Common myeloid progenitor, CD34-positive (primary cell): Measurements from ENCODE around the gene COL23A1.
"Not testable (repeated sequence)": the region's sequence is repeated elsewhere in the genome, so short reads cannot be mapped to it uniquely, and the experiment has no call there.

Source experiments
- CTCF ChIA-PET: fragments of 350-600 bp; sonication (Branson Sonifier 250); formaldehyde crosslinking; loops from one replicate; lab custom pipeline; 2021; ENCODE audit warnings: antibody characterized with exemption; lab: Charles Lee
- POLR2A ChIA-PET: fragments of 350-600 bp; sonication (Branson Sonifier 250); formaldehyde crosslinking; loops from one replicate; lab custom pipeline; 2021; ENCODE audit warnings: antibody characterized with exemption; lab: Charles Lee
- DNase-seq, 3 donors: peaks; one replicate each; pipeline versions ENCODE4 v3.0.0 to v3.0.0-alpha.2; 2013
- H3K27ac ChIP-seq, 2 experiments: 1 replicate in 1 of 2; 2 replicates in 1 of 2; pipeline ENCODE4 v1.7.0; 2013; ENCODE audit warnings: inconsistent platforms in 2 of 2, low read length in 2 of 2, mild to moderate bottlenecking in 2 of 2, low read depth in 1 of 2, moderate library complexity in 1 of 2; ENCODE audit not compliant: severe bottlenecking in 2 of 2, insufficient read depth in 1 of 2, poor library complexity in 1 of 2
- H3K27me3 ChIP-seq, 5 experiments: replicated peaks in 2 of 5; 1 replicate in 3 of 5; 2 replicates in 2 of 5; pipeline versions ENCODE4 v1.6.1 to v1.7.0; 2013; ENCODE audit warnings: low read length in 4 of 5, mild to moderate bottlenecking in 2 of 5, moderate library complexity in 2 of 5, inconsistent platforms in 1 of 5; ENCODE audit not compliant: insufficient read depth in 5 of 5, control insufficient read depth in 4 of 5
- H3K36me3 ChIP-seq, 4 experiments: 1 replicate in 2 of 4; 2 replicates in 2 of 4; pipeline versions ENCODE4 v1.6.1 to v1.7.0; 2013; ENCODE audit warnings: low read length in 3 of 4, control low read depth in 1 of 4, mild to moderate bottlenecking in 1 of 4; ENCODE audit not compliant: control insufficient read depth in 4 of 4, insufficient read depth in 4 of 4
- H3K4me1 ChIP-seq, 4 experiments: 1 replicate in 3 of 4; 2 replicates in 1 of 4; pipeline versions ENCODE4 v1.6.1 to v1.7.1; 2013; ENCODE audit warnings: low read length in 3 of 4, mild to moderate bottlenecking in 3 of 4, control low read depth in 1 of 4, inconsistent platforms in 1 of 4, moderate library complexity in 1 of 4; ENCODE audit not compliant: control insufficient read depth in 4 of 4, insufficient read depth in 4 of 4; ENCODE audit errors: control extremely low read depth in 1 of 4
- H3K4me3 ChIP-seq, 7 experiments: 1 replicate in 4 of 7; 2 replicates in 3 of 7; pipeline versions ENCODE4 v1.5.1 to v1.7.0; 2013; ENCODE audit warnings: mild to moderate bottlenecking in 7 of 7, low read length in 6 of 7, moderate library complexity in 6 of 7, inconsistent platforms in 2 of 7, low read depth in 2 of 7, control low read depth in 1 of 7; ENCODE audit not compliant: insufficient read depth in 4 of 7, control insufficient read depth in 1 of 7; ENCODE audit errors: extremely low read depth in 1 of 7
- H3K9me3 ChIP-seq, 5 experiments: 1 replicate in 4 of 5; 2 replicates in 1 of 5; pipeline versions ENCODE4 v1.6.1 to v1.7.1; 2013; ENCODE audit warnings: low read length in 4 of 5, mild to moderate bottlenecking in 2 of 5, inconsistent platforms in 1 of 5, low read depth in 1 of 5, moderate library complexity in 1 of 5; ENCODE audit not compliant: control insufficient read depth in 4 of 5, insufficient read depth in 2 of 5; ENCODE audit errors: control extremely low read depth in 1 of 5
- WGBS: methylation state at CpG from one replicate; pipeline ENCODE4 v1.1.5; 2013; ENCODE audit not compliant: insufficient coverage; 5-methylcytosine and 5-hydroxymethylcytosine counted together

COL23A1 gene

GRCh38 chr5:178589180-178590140, 733 bp downstream of the COL23A1 start:
- POLR2A ChIA-PET: interaction anchor here (1.6 kb wide), 1 partner anchor 355 kb away, joined by 3 read pairs; no protein-coding TSS in a partner anchor
- Histone ChIP-seq H3K27me3 (peaks cover 12 to 62% (median 20%) of the 10 kb centered on the region in 5 experiments), H3K4me1 (peaks cover 0 to 23% (median 18%) of the 10 kb centered on the region in 4 experiments), H3K9me3 (peaks cover 0 to 8% (median 5%) of the 10 kb centered on the region in 5 experiments), H3K4me3 (peak overlapping the region; percentile 22 to 68 (median 58)), H3K27ac (no peak overlapping the region), H3K36me3 (no peaks in the 10 kb centered on the region)
- 7% methylated on average over 69 of the region's 91 CpGs for whole genome bisulfite sequencing
- DNase-seq: peak; percentile 26 to 67 (median 52)
- CTCF ChIA-PET: interaction anchor here (0.8 to 7.0 kb wide), 11 partner anchors 12 to 343 kb away, joined by 3 to 73 read pairs (median 4); no protein-coding TSS in a partner anchor

GRCh38 chr5:178588769-178589168, 1.4 kb downstream of the COL23A1 start:
- H3K36me3 ChIP-seq: no peaks in the 10 kb centered on the region
- H3K4me1 ChIP-seq: peaks cover 0 to 23% (median 18%) of the 10 kb centered on the region in 4 experiments
- H3K9me3 ChIP-seq: peaks cover 0 to 4% (median 2%) of the 10 kb centered on the region in 5 experiments
- no peak overlapping the region for H3K27ac ChIP-seq
- no peak overlapping the region for H3K4me3 ChIP-seq
- ChIA-PET CTCF (interaction anchor here (1.1 to 7.0 kb wide), 2 partner anchors 25 to 308 kb away, joined by 3 to 73 read pairs; no protein-coding TSS in a partner anchor), POLR2A (no interaction called here)
- DNase-seq: no peak
- H3K27me3 ChIP-seq: peaks cover 12 to 62% (median 20%) of the 10 kb centered on the region in 5 experiments
- WGBS: 83% methylated on average over 8 of the region's 8 CpGs

- Histone ChIP-seq H3K4me1 (peaks cover 0 to 23% (median 18%) of the 10 kb centered on the region in 4 experiments), H3K27me3 (peaks cover 12 to 62% (median 20%) of the 10 kb centered on the region in 5 experiments), H3K27ac (no peak overlapping the region), H3K9me3 (peaks cover 0 to 4% (median 2%) of the 10 kb centered on the region in 5 experiments), H3K36me3 (no peaks in the 10 kb centered on the region), H3K4me3 (no peak overlapping the region)
- ChIA-PET POLR2A (no interaction called here), CTCF (interaction anchor here (1.2 to 7.0 kb wide), 2 partner anchors 36 to 307 kb away, joined by 3 to 73 read pairs; no protein-coding TSS in a partner anchor)
- WGBS: 88% methylated on average over 11 of the region's 13 CpGs
- DNase-seq: no peak
Measured at GRCh38 chr5:178587763-178588611, 2.2 kb downstream of the COL23A1 start.

- no peak for DNase-seq
- H3K9me3 ChIP-seq: peaks cover 0 to 4% (median 2%) of the 10 kb centered on the region in 5 experiments
- H3K27me3 ChIP-seq: peaks cover 10 to 62% (median 16%) of the 10 kb centered on the region in 5 experiments
- H3K4me3 ChIP-seq: no peak overlapping the region
- ChIA-PET CTCF (interaction anchor here (0.9 to 7.0 kb wide), 4 partner anchors 36 to 351 kb away, joined by 3 to 73 read pairs (median 3); no protein-coding TSS in a partner anchor), POLR2A (interaction anchor here (0.5 kb wide), 1 partner anchor 1158 kb away, joined by 8 read pairs; no protein-coding TSS in a partner anchor)
- H3K4me1 ChIP-seq: peaks cover 0 to 23% (median 18%) of the 10 kb centered on the region in 4 experiments
- no peak overlapping the region for H3K27ac ChIP-seq
- WGBS: no CpG with 5 or more reads among the region's 2 CpGs
- no peaks in the 10 kb centered on the region for H3K36me3 ChIP-seq
Measured at GRCh38 chr5:178586396-178586795, 3.8 kb downstream of the COL23A1 start.

GRCh38 chr5:178585421-178585820, 4.8 kb downstream of the COL23A1 start:
- Histone ChIP-seq H3K27me3 (peaks cover 10 to 56% (median 16%) of the 10 kb centered on the region in 5 experiments), H3K4me1 (peaks cover 0 to 17% (median 13%) of the 10 kb centered on the region in 4 experiments)
- peak in 2 of 3 donors; percentile 11 to 37 for DNase-seq
- H3K4me3 ChIP-seq, POLR2A ChIA-PET, CTCF ChIA-PET, H3K27ac ChIP-seq, H3K9me3 ChIP-seq, H3K36me3 ChIP-seq: not testable (repeated sequence)
- WGBS: 86% methylated on average over 11 of the region's 11 CpGs

- 99% methylated on average over 8 of the region's 8 CpGs for WGBS
- Histone ChIP-seq H3K27me3 (peaks cover 11 to 51% (median 19%) of the 10 kb centered on the region in 5 experiments), H3K27ac (no peak overlapping the region), H3K36me3 (no peaks in the 10 kb centered on the region), H3K9me3 (peaks cover 0 to 4% (median 2%) of the 10 kb centered on the region in 5 experiments), H3K4me1 (no peaks in the 10 kb centered on the region), H3K4me3 (no peak overlapping the region)
- no peak for DNase-seq
- POLR2A ChIA-PET: no interaction called here
- CTCF ChIA-PET: interaction anchor here (0.7 to 1.9 kb wide), 3 partner anchors 156 to 348 kb away, joined by 3 to 4 read pairs (median 4); no protein-coding TSS in a partner anchor
Measured at GRCh38 chr5:178583279-178583678, 6.9 kb downstream of the COL23A1 start.
